Osteocyte (in vitro differentiated cells): Measurements from ENCODE around the gene ROGDI. TPM values are rescaled to one million over a fixed set of nuclear protein-coding genes. Genes with fewer than 3 reads are reported as not detected.

ENCODE experiments used
- DNase-seq: peaks from one replicate; pipeline ENCODE4 v3.0.0; 2021; ENCODE audit warnings: mixed read lengths; ENCODE audit not compliant: unreplicated experiment; ENCODE audit errors: extremely low spot score
- H3K27ac Mint-ChIP-seq: one replicate; pipeline ENCODE4 v1.8.0; 2021; ENCODE audit warnings: mild to moderate bottlenecking, mixed read lengths; ENCODE audit not compliant: unreplicated experiment
- H3K27me3 Mint-ChIP-seq: one replicate; pipeline ENCODE4 v1.8.0; 2021; ENCODE audit warnings: mixed read lengths; ENCODE audit not compliant: unreplicated experiment
- H3K36me3 Mint-ChIP-seq: one replicate; pipeline ENCODE4 v1.8.0; 2021; ENCODE audit warnings: mixed read lengths; ENCODE audit not compliant: unreplicated experiment
- H3K4me1 Mint-ChIP-seq: one replicate; pipeline ENCODE4 v1.8.0; 2021; ENCODE audit warnings: mixed read lengths; ENCODE audit not compliant: unreplicated experiment
- H3K4me3 Mint-ChIP-seq: one replicate; pipeline ENCODE4 v1.8.0; 2021; ENCODE audit warnings: mild to moderate bottlenecking, moderate library complexity, mixed read lengths; ENCODE audit not compliant: unreplicated experiment
- H3K9me3 Mint-ChIP-seq: one replicate; pipeline ENCODE4 v1.8.0; 2021; ENCODE audit warnings: mixed read lengths; ENCODE audit not compliant: unreplicated experiment
- CTCF ChIP-seq: fragments of 200-600 bp; sonication (generic); IDR thresholded peaks from 2 replicates; pipeline ENCODE4 v1.5.0; 2021; ENCODE audit warnings: antibody characterized with exemption, mild to moderate bottlenecking, moderate library complexity
- total RNA-seq: library from RNA; stranded (reverse); gene quantifications from 2 replicates; pipeline ENCODE4 v1.2.1, GENCODE V29; 2021

Gene ROGDI
- total RNA-seq, 1 donor from 2014 or later: 16.1 TPM

GRCh38 chr16:4797805-4798252 lies 4.6 kb downstream of the ROGDI start:
- H3K27ac Mint-ChIP-seq: no peak overlapping the region
- H3K27me3 Mint-ChIP-seq: no peaks in the 10 kb centered on the region
- H3K9me3 Mint-ChIP-seq: no peaks in the 10 kb centered on the region
- no peak for DNase-seq
- no peak for TF ChIP-seq CTCF
- no peak overlapping the region for H3K4me3 Mint-ChIP-seq
- no peaks in the 10 kb centered on the region for H3K36me3 Mint-ChIP-seq
- peaks cover 8% of the 10 kb centered on the region for H3K4me1 Mint-ChIP-seq

DNA sequence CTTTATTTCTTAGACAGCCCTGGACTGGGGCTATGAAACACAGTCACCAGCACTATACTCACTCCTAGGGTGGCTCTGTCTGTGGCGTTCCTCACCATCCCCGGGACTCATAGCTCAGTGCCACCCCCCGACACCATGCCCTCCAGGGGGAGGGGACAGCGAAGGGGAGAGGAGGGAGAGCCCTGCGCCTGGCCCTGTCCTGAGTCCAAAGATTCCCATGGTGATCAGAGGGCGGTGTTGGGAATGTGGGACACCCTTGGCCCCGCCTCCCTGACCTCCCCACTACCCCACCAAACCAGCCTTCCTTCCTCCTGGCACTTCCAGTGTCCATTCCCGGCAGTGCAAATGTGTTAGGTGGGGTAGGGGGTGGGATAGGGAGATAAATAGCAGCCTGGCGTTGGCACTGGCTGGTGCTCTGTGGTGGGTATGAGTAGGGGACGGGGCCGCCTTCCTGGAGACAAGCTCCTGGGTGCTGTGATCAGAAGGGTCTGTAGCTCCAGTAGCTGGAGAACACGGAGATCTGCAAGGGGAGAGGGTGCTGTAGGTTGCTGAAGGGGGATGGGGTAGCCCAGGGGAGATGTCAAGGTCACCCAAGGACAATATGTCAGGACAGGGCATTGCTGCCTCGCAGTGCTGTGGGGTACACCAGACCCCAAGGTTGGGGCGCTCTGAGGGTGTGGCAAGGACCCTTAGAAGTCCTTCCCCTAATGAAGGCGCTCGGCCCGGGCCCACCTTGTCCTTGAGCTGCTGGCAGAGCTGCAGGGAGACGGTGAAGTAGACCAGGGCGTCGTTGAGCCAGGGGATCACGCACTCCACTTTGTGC lies 5.2 kb downstream of the ROGDI start:
- Mint-ChIP-seq H3K4me3 (no peak overlapping the region), H3K36me3 (no peaks in the 10 kb centered on the region), H3K4me1 (peaks cover 8% of the 10 kb centered on the region), H3K27ac (no peak overlapping the region), H3K27me3 (no peaks in the 10 kb centered on the region), H3K9me3 (no peaks in the 10 kb centered on the region)
- DNase-seq: no peak
- no peak for TF ChIP-seq CTCF

DNA sequence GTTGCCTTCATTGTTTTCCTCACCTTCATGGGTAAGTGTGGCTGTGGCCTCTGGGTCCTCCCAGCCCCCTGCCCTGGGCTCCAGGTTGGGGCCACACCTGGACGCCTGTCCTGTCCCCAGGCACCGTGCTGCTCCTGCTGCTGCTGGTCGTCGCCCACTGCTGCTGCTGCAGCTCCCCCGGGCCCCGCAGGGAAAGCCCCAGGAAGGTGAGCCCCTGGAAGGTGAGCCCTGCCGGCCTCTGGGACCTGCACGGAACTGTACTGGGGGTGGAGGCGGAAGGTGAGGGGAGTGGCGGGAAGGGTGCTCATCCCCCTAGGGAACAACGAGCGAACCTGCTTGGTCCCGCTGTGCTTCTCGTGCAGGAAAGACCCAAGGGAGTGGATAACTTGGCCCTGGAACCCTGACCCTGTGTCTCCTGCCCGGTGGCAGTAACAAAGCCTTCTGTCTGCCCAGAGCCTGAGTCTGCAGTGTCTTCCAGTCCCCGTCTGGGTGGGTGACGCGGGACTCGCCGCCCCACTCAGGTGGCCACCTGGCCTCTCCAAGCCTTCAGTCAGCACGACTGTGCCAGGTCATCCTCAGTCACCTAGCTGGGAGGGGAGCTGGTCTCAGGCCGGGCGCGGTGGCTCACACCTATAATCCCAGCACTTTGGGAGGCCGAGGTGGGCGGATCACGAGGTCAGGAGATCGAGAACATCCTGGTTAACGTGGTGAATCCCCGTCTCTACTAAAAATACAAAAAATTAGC lies 6.4 kb downstream of the ROGDI start:
- H3K36me3 Mint-ChIP-seq: no peaks in the 10 kb centered on the region
- no peak for DNase-seq
- H3K4me1 Mint-ChIP-seq: peaks cover 2% of the 10 kb centered on the region
- H3K27me3 Mint-ChIP-seq: no peaks in the 10 kb centered on the region
- no peaks in the 10 kb centered on the region for H3K9me3 Mint-ChIP-seq
- no peak overlapping the region for H3K27ac Mint-ChIP-seq
- TF ChIP-seq CTCF: no peak
- no peak overlapping the region for H3K4me3 Mint-ChIP-seq

DNA sequence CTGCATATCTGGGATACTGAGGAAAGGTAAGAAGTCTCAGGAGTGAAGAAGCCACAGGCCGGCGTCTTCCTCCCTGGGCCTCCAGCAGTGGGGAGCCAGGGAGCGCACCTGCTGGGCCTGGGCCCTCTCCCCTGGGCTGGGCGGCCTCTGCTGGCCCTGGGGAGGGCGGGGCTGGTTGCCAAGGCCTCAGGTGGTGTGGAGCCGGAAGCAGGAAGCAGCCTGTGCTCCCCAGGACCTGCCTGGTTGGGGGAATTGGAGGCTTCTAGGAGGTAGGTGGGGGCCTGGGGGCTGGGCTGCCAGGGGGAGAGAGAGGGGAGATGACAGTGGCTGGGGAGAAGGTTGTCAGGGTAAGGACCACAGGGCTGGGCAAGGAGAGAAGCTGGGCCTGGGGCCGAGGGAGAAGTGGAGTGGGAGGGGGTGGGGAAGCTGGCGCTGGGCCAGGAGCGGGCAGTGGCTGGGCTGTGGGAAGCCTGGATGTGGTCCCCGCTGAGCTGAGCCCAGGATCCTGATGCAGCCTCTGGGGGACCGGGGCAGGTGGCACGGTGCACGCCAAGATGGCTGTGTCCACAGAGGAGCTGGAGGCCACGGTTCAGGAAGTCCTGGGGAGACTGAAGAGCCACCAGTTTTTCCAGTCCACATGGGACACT lies 7.1 kb downstream of the ROGDI start, which contains the start of gene SMIM22:
Gene SMIM22, plus strand, starts transcription at position 189 of the 647 bp plus-strand sequence. Its CDS starts 366 bp downstream, at position 555.
- Mint-ChIP-seq H3K4me3 (no peak within 1 kb of the TSS), H3K27me3 (no peaks in the 10 kb centered on the region), H3K4me1 (no peaks in the 10 kb centered on the region), H3K27ac (no peak within 1 kb of the TSS), H3K9me3 (no peaks in the 10 kb centered on the region), H3K36me3 (no peaks in the 10 kb centered on the region)
- no peak for TF ChIP-seq CTCF
- no peak for DNase-seq
